K562 (cell line): ENCODE data around the gene ANAPC16. TPM values are rescaled to one million over a fixed set of nuclear protein-coding genes. Genes with fewer than 3 reads are reported as not detected.

Experiments used
- CHD7 ChIP-seq: fragments of 200-600 bp; sonication (generic); IDR thresholded peaks from one replicate; pipeline ENCODE4 v1.6.1; 2012; ENCODE audit warnings: mild to moderate bottlenecking, low read depth, low read length, inconsistent platforms
- CTCFL ChIP-seq: IDR thresholded peaks from 2 replicates; pipeline ENCODE4 v1.6.1; 2011; ENCODE audit warnings: borderline replicate concordance, low read depth, mild to moderate bottlenecking, moderate library complexity, low read length; ENCODE audit not compliant: insufficient read depth, poor library complexity, severe bottlenecking
- MYC ChIP-seq, 2 experiments: fragments of 250-450 bp in 1 of 2; sonication (Bioruptor Pico) in 1 of 2; IDR thresholded peaks; 2 replicates each; pipeline versions ENCODE4 v1.5.1 to v1.6.1; 2012 to 2021; ENCODE audit warnings: low read depth in 2 of 2, borderline replicate concordance in 1 of 2, improper control_type of control experiment in 1 of 2, low read length in 1 of 2, mild to moderate bottlenecking in 1 of 2, moderate library complexity in 1 of 2
- PHF21A ChIP-seq: fragments of 450-650 bp; IDR thresholded peaks from 2 replicates; pipeline ENCODE4 v1.6.1; 2017; ENCODE audit warnings: low read depth, borderline replicate concordance
- RBM15 ChIP-seq: fragments of 200-400 bp; formaldehyde crosslinking; IDR thresholded peaks from 2 replicates; pipeline ENCODE4 v1.6.1; 2018; ENCODE audit warnings: mild to moderate bottlenecking, low read length, moderate library complexity; ENCODE audit not compliant: insufficient read depth
- SMAD4 ChIP-seq: fragments of 250-450 bp; sonication (Bioruptor Pico); conservative IDR thresholded peaks from 2 replicates; pipeline ENCODE4 v1.8.0; 2021; ENCODE audit warnings: inconsistent platforms, mild to moderate bottlenecking, moderate library complexity
- SMARCA4 ChIP-seq: fragments of 450-650 bp; IDR thresholded peaks from 2 replicates; pipeline ENCODE4 v1.6.1; 2016
- ZNF143 ChIP-seq: sonication (generic); formaldehyde crosslinking; IDR thresholded peaks from 2 replicates; pipeline ENCODE4 v1.9.0; 2022; ENCODE audit warnings: mild to moderate bottlenecking, missing genetic modification reagents
- ZNF75A ChIP-seq: fragments of 450-650 bp; formaldehyde crosslinking; IDR thresholded peaks from 2 replicates; pipeline ENCODE4 v1.4.0; 2020; ENCODE audit warnings: mild to moderate bottlenecking
- ZNF830 ChIP-seq: fragments of 250-450 bp; sonication (Bioruptor Pico); IDR thresholded peaks from 2 replicates; pipeline ENCODE4 v1.5.0; 2021; ENCODE audit warnings: mild to moderate bottlenecking
- polyA plus RNA-seq, 8 experiments: library from polyadenylated mRNA; depleted of rRNA in 4 of 8; stranded (reverse) in 5 of 8; unstranded in 3 of 8; fragments of >200 nt; fragmentation: Nextera tagmentation in 2 of 8; fragmentation: Illumina TruSeq in 1 of 8; extraction: Ambion mirVana in 2 of 8; extraction: Trizol in 1 of 8; gene quantifications; 2 replicates each; pipeline versions ENCODE4 v1.2.1 to v1.2.3, GENCODE V29; 2011 to 2014; ENCODE audit warnings: inconsistent platforms in 1 of 8, missing spikeins in 1 of 8
- total RNA-seq, 7 experiments: library from RNA; depleted of rRNA in 6 of 7; stranded (reverse); fragments of >200 nt in 6 of 7; fragmentation: Illumina TruSeq in 2 of 7; extraction: Trizol in 2 of 7; gene quantifications; 2 replicates each; pipeline versions ENCODE4 v1.2.1 to v1.2.3, GENCODE V29; 2011 to 2021; ENCODE audit warnings: low replicate concordance in 1 of 7
- TF ChIP-seq, protein P1 (sequence below): sonication (generic); formaldehyde crosslinking; IDR thresholded peaks from 2 replicates; pipeline ENCODE4 v1.8.0; 2022; ENCODE audit warnings: mild to moderate bottlenecking, missing genetic modification reagents

Gene ANAPC16
- total and polyA plus RNA-seq, 9 of the 15 experiments (the other 6 are each of a cell fraction or from before 2014, with no cell fraction given), result 42.6 to 208 (median 108) TPM

DNA sequence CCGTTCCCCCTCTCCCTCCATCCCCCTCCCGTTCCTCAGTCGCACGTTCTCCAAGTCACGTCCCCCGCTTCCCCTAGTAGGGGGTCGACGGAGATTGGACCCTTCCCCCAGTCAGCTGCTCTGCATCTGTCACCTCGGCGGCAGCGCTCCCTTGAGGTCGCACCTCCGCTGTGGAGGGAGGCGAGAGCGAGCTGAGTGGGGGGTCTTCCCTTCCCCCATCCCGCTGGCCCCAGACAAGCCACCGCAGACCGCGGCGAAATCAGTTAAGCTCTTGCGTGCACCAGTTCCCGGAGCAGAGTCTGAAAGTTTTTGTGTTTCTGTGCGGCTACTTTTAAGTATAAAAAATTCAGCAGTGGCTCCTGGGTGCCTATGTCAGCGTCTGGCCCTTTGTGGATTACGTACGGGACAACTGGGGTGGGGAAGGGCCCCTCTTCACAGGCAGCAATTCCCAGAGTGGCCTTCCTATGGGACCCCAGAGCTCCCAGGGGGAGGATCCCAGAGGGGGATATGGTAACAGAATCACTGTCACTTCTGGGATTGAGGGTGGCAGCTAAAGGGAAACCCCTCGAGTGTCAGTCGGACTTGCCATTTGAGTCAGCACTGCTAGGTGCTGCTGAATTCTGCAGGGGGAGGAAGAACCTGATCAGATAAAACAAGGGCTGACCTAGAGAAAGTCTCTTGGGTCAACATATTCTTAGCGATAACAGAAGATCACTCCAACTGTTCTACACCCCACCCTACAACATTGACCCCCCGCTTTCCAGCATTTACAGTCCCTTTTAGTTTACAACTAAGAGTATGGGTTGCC lies 45.4 kb downstream of the ANAPC16 start (continued):
- TF ChIP-seq CHD7, result no peak
- no peak for TF ChIP-seq ZNF830
- TF ChIP-seq RBM15, result no peak
- TF ChIP-seq ZNF75A (CRISPR knock-in tag), result 0 out of 2 replicates have a peak, but pooled peaks have one; percentile 52
- 0 out of 2 replicates have a peak, but pooled peaks have one; percentile 12 for TF ChIP-seq ZNF143
- TF ChIP-seq SMARCA4, result peak; percentile 81
- TF ChIP-seq, protein P1, sequence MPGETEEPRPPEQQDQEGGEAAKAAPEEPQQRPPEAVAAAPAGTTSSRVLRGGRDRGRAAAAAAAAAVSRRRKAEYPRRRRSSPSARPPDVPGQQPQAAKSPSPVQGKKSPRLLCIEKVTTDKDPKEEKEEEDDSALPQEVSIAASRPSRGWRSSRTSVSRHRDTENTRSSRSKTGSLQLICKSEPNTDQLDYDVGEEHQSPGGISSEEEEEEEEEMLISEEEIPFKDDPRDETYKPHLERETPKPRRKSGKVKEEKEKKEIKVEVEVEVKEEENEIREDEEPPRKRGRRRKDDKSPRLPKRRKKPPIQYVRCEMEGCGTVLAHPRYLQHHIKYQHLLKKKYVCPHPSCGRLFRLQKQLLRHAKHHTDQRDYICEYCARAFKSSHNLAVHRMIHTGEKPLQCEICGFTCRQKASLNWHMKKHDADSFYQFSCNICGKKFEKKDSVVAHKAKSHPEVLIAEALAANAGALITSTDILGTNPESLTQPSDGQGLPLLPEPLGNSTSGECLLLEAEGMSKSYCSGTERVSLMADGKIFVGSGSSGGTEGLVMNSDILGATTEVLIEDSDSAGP (CRISPR knock-in tag), result no peak
- TF ChIP-seq PHF21A, result no peak
- peak; percentile 55; the same call in 1 of the 2 replicates for TF ChIP-seq MYC (IDR thresholded peaks at IDR 0.05; ENCODE audit: low read depth, low read length)
- TF ChIP-seq MYC (CRISPR knock-in tag; IDR thresholded peaks at IDR 0.05; ENCODE audit: borderline replicate concordance, low read depth), result no peak
- TF ChIP-seq SMAD4 (CRISPR knock-in tag), result peak; percentile 88
- TF ChIP-seq CTCFL, result no peak
